Fibroblast of lung (primary cell): ENCODE measurements around the gene GON4L.
"Not testable (repeated sequence)": the region's sequence is repeated elsewhere in the genome, so short reads cannot be mapped to it uniquely, and the experiment has no call there.

Source experiments
- EZH2 ChIP-seq: IDR thresholded peaks from 2 replicates; pipeline ENCODE4 v1.5.1; 2012; ENCODE audit warnings: low read length, control low read depth, mild to moderate bottlenecking; ENCODE audit errors: missing control alignments
- TF ChIP-seq, protein P1 (sequence below), 2 donors: IDR thresholded peaks in 1 of 2; conservative IDR thresholded peaks in 1 of 2; 1 replicate in 1 of 2; 2 replicates in 1 of 2; pipeline ENCODE4 v1.5.1; 2011 to 2012; ENCODE audit warnings: low read length in 2 of 2, control low read depth in 1 of 2, inconsistent platforms in 1 of 2, low read depth in 1 of 2, mild to moderate bottlenecking in 1 of 2

DNA sequence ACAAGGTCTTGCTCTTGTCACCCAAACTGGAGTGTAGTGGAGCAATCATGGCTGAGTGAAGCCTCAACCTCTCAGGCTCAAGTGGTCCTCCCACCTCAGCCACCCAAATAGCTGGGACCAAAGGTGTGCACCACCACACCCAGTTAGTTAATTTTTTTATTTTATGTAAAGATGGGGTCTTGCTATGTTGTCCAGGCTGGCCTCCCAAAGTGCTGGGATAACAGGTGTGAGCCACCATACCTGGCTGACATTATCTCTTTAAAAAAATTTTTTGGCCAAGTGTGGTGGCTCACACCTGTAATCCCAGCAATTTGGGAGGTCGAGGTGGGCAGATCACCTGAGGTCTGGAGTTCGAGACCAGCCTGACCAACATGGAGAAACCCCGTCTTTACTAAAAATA, 98.0 kb downstream of the GON4L start:
- TF ChIP-seq, protein P1, sequence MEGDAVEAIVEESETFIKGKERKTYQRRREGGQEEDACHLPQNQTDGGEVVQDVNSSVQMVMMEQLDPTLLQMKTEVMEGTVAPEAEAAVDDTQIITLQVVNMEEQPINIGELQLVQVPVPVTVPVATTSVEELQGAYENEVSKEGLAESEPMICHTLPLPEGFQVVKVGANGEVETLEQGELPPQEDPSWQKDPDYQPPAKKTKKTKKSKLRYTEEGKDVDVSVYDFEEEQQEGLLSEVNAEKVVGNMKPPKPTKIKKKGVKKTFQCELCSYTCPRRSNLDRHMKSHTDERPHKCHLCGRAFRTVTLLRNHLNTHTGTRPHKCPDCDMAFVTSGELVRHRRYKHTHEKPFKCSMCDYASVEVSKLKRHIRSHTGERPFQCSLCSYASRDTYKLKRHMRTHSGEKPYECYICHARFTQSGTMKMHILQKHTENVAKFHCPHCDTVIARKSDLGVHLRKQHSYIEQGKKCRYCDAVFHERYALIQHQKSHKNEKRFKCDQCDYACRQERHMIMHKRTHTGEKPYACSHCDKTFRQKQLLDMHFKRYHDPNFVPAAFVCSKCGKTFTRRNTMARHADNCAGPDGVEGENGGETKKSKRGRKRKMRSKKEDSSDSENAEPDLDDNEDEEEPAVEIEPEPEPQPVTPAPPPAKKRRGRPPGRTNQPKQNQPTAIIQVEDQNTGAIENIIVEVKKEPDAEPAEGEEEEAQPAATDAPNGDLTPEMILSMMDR (conservative IDR thresholded peaks at IDR 0.05 in 1 of 2, IDR thresholded peaks at IDR 0.05 in 1 of 2; ENCODE audit: low read depth in 1 of 2, low read length in 2 of 2) = not testable (repeated sequence)
- not testable (repeated sequence) for TF ChIP-seq EZH2
